ENCODE data around the gene IL5.

The IL5 gene

DNA sequence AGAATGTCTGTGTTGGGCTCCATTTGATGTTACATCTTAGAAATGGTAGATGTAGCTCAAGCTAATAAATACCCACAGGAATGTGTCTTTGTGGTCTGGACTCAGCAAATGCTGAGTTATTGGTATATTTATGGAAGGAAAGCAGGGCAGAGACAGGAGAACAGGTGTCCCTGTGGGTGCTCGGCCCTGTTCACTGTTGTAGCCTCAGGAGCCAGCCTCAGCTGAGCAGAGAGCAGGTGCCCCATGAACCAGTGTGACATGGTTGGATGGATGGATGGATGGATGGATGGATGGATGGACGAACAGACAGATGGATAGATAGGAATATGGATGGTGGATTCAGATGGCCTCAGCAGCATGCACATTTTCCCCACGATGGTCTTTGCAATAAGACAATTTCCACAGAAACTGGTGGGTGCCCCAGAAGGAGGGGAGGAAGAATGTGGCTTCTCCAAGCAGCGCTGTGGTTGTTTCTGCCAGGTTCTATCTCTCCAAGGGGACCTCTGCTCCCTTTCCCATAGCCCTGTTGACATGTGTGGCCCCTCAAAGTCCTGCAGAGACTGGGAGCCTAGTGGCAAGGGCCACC, 44.5 kb downstream of the IL5 start:
- Histone ChIP-seq H3K27ac (peak overlapping the region; percentile 100), H3K27me3 (no peaks in the 10 kb centered on the region), H3K4me1 (ENCODE audit: control insufficient read depth in 1 of 2, insufficient read depth in 1 of 2, low read depth in 1 of 2, low read length in 1 of 2) (peaks cover 52 to 54% of the 10 kb centered on the region in 2 experiments), H3K9me3 (no peaks in the 10 kb centered on the region), H3K36me3 (no peaks in the 10 kb centered on the region), H3K4me3 (ENCODE audit: low read depth in 1 of 2, low read length in 1 of 2) (no peak overlapping the region)
- TF ChIP-seq, protein P1, sequence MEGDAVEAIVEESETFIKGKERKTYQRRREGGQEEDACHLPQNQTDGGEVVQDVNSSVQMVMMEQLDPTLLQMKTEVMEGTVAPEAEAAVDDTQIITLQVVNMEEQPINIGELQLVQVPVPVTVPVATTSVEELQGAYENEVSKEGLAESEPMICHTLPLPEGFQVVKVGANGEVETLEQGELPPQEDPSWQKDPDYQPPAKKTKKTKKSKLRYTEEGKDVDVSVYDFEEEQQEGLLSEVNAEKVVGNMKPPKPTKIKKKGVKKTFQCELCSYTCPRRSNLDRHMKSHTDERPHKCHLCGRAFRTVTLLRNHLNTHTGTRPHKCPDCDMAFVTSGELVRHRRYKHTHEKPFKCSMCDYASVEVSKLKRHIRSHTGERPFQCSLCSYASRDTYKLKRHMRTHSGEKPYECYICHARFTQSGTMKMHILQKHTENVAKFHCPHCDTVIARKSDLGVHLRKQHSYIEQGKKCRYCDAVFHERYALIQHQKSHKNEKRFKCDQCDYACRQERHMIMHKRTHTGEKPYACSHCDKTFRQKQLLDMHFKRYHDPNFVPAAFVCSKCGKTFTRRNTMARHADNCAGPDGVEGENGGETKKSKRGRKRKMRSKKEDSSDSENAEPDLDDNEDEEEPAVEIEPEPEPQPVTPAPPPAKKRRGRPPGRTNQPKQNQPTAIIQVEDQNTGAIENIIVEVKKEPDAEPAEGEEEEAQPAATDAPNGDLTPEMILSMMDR (IDR thresholded peaks at IDR 0.05) = no peak

DNA sequence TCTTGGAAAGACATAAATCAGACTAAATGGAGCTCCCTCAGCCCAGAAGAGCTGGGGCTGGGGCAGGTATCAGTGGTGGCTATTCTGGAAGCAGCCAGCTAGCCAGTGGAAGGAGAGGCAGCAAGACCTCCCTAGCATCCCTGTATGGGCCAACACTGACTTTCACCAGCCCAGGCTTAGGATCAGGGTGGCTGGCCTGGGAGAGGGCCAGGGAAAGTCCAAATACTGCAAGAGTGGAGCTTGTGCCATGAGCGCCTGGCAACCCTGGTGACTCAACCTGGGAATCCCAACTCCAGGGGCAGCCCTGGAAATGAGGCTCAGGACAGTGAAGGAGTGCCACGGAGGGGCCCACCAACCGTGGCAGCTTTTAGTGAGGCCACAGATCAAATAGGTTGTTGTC, 45.2 kb downstream of the IL5 start:
- H3K9me3 ChIP-seq = no peaks in the 10 kb centered on the region
- no peaks in the 10 kb centered on the region for H3K27me3 ChIP-seq
- peak overlapping the region; percentile 100 for H3K27ac ChIP-seq
- H3K36me3 ChIP-seq = no peaks in the 10 kb centered on the region
- H3K4me1 ChIP-seq (ENCODE audit: control insufficient read depth in 1 of 2, insufficient read depth in 1 of 2, low read depth in 1 of 2, low read length in 1 of 2) = peaks cover 58 to 60% of the 10 kb centered on the region in 2 experiments
- TF ChIP-seq, protein P1 (IDR thresholded peaks at IDR 0.05) = no peak
- H3K4me3 ChIP-seq (ENCODE audit: low read depth in 1 of 2, low read length in 1 of 2) = no peak overlapping the region

DNA sequence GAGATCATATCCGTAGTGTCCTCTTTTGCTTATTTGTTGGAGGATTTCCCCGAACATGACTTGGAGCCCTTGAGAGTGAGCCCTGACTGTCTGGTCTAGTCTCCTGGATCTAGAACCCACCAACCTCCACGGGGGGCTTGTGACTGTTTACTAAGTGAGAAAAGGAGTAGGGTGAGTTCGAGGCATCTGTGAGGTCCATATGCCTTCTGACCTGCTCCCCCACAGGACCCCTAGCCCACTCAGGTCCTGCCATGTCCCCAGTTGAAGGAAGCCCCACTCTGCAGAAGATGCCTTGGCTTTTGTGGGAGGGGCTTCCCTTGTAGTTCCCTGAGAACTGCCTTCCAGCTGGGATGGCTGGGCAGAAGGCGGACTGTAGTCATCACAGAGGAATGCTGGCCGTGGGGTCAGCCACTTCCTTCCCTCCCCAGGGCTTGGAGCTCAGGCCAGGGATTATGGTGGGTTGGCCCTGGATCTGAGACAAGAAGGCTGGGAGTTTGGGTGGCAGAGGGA, 45.8 kb downstream of the IL5 start:
- Histone ChIP-seq H3K4me1 (ENCODE audit: control insufficient read depth in 1 of 2, insufficient read depth in 1 of 2, low read depth in 1 of 2, low read length in 1 of 2) (peaks cover 60 to 67% of the 10 kb centered on the region in 2 experiments), H3K27me3 (no peaks in the 10 kb centered on the region), H3K27ac (peak overlapping the region; percentile 100), H3K9me3 (no peaks in the 10 kb centered on the region), H3K36me3 (no peaks in the 10 kb centered on the region), H3K4me3 (ENCODE audit: low read depth in 1 of 2, low read length in 1 of 2) (peak overlapping the region; percentile 71 to 86)
- TF ChIP-seq, protein P1 (IDR thresholded peaks at IDR 0.05) = no peak

DNA sequence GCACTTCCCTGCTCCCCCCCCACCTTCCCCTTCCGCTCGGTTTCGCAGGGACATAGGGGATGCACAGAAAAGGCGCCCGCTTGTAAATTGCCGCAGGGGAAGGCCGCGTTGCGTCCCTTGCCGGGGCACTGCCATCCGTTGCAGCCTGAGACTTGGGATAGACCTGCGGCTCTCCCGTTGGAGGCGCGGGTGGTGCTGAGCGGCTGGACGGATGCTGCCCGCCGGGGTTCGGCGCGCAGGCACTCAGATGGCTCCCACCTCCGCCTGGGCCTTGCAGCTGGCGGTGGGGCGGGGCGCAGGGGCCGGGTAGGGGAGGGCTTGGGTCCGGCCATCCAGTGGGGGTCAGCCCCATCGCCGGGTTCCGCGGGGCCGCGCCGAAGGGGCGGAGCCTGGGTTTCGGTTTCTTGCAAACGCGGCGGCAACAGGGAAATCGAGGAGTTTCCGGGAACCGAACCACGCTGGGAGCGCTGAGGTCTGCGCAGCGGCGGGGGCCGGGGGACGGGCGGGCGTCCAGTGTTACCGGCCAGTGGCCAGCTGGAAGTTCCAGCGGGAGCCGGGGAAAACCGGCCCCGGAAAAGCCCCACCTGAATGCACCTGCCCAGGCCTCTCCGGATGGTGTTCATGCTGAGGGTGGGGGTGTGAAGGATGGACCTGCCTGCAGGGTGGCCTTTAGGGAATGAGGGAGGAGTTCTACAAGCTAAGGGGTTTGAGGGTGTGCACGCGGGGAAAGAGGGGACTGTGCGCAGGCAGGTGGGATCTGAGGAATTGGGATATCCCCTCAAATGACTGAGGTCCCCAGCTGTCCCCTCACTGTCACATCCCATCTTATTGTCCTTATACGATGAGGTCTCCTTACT, 46.5 kb downstream of the IL5 start:
- H3K4me1 ChIP-seq (ENCODE audit: control insufficient read depth in 1 of 2, insufficient read depth in 1 of 2, low read depth in 1 of 2, low read length in 1 of 2) = peaks cover 67 to 73% of the 10 kb centered on the region in 2 experiments

DNA sequence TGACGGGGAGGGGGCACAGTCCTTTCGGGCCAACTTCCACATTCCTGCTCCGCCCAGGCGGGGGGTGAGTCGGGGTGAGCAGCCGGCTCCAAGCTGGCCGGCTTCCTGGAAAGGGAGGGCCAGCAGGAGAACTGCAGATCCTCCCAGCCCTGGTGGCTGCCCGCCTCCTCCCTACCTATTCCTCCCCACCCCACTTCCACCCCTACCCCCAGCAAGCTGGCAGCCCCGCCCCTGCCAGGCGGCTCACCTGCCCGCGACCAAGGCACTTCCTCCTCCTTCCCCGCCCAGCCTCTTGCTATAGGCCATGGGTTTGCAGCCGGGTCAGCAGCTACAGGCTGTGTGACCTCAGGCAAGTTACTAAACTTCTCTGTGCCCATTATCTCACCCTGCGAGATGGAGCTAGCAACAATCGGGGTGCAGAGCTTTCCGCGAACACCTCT, 47.1 kb downstream of the IL5 start:
- H3K4me3 ChIP-seq (ENCODE audit: low read depth in 1 of 2, low read length in 1 of 2) = peak overlapping the region; percentile 71 to 86
- no peaks in the 10 kb centered on the region for H3K27me3 ChIP-seq
- TF ChIP-seq, protein P1 (IDR thresholded peaks at IDR 0.05) = peak; percentile 63
- H3K9me3 ChIP-seq = no peaks in the 10 kb centered on the region
- H3K27ac ChIP-seq = peak overlapping the region; percentile 100
- H3K4me1 ChIP-seq (ENCODE audit: control insufficient read depth in 1 of 2, insufficient read depth in 1 of 2, low read depth in 1 of 2, low read length in 1 of 2) = peaks cover 72 to 77% of the 10 kb centered on the region in 2 experiments
- H3K36me3 ChIP-seq = no peaks in the 10 kb centered on the region

More for the DNA sequence above, 46.5 kb downstream of the IL5 start:
- Histone ChIP-seq H3K4me3 (ENCODE audit: low read depth in 1 of 2, low read length in 1 of 2) (peak overlapping the region; percentile 71 to 86), H3K27ac (peak overlapping the region; percentile 100), H3K9me3 (no peaks in the 10 kb centered on the region), H3K36me3 (no peaks in the 10 kb centered on the region), H3K27me3 (no peaks in the 10 kb centered on the region)
- TF ChIP-seq, protein P1 (IDR thresholded peaks at IDR 0.05) = no peak
